SK-N-SH treated with all-trans-retinoic acid at 6 μM for 48 hours (cell line): ENCODE results near the gene CD180.

Experiments
- ATAC-seq: fragments of 200-7000 bp; cut with Tn5 transposase; 3 replicates; pipeline ENCODE4 v1.9.1; 2020; ENCODE audit warnings: mild to moderate bottlenecking, moderate library complexity
- ARNTL ChIP-seq: fragments of 450-650 bp; formaldehyde crosslinking; IDR thresholded peaks from 2 replicates; pipeline ENCODE4 v1.5.0; 2020; ENCODE audit warnings: low read depth, mild to moderate bottlenecking, moderate library complexity, borderline replicate concordance
- CSDC2 ChIP-seq: fragments of 250-450 bp; sonication (Bioruptor Pico); IDR thresholded peaks from 2 replicates; pipeline ENCODE4 v1.5.0; 2020; ENCODE audit warnings: mild to moderate bottlenecking, moderate library complexity
- OSR1 ChIP-seq: fragments of 250-450 bp; sonication (Bioruptor Pico); IDR thresholded peaks from 2 replicates; pipeline ENCODE4 v1.8.0; 2022; ENCODE audit warnings: moderate library complexity, mild to moderate bottlenecking, inconsistent platforms
- POU6F1 ChIP-seq: fragments of 250-450 bp; sonication (Bioruptor Pico); IDR thresholded peaks from 2 replicates; pipeline ENCODE4 v1.8.0; 2021; ENCODE audit warnings: low read depth, mild to moderate bottlenecking, moderate library complexity, borderline replicate concordance
- PPARA ChIP-seq: fragments of 250-450 bp; sonication (Bioruptor Pico); IDR thresholded peaks from 2 replicates; pipeline ENCODE4 v1.5.0; 2020; ENCODE audit warnings: mild to moderate bottlenecking, borderline replicate concordance
- RARB ChIP-seq: fragments of 250-450 bp; sonication (Bioruptor Pico); IDR thresholded peaks from 2 replicates; pipeline ENCODE4 v1.8.0; 2021; ENCODE audit warnings: mild to moderate bottlenecking, moderate library complexity
- SNAI2 ChIP-seq: fragments of 250-450 bp; sonication (Bioruptor Pico); IDR thresholded peaks from 2 replicates; pipeline ENCODE4 v1.5.0; 2020; ENCODE audit warnings: mild to moderate bottlenecking, moderate library complexity
- TOX ChIP-seq: fragments of 250-450 bp; sonication (Bioruptor Pico); IDR thresholded peaks from 2 replicates; pipeline ENCODE4 v1.8.0; 2021; ENCODE audit warnings: mild to moderate bottlenecking, moderate library complexity, borderline replicate concordance
- TSHZ2 ChIP-seq: fragments of 250-450 bp; sonication (Bioruptor Pico); IDR thresholded peaks from 2 replicates; pipeline ENCODE4 v1.5.0; 2020; ENCODE audit warnings: mild to moderate bottlenecking, moderate library complexity
- ZNF565 ChIP-seq: fragments of 450-650 bp; formaldehyde crosslinking; conservative IDR thresholded peaks from 2 replicates; pipeline ENCODE4 v1.5.0; 2020; ENCODE audit warnings: low read depth, mild to moderate bottlenecking, moderate library complexity
- ZNF70 ChIP-seq: fragments of 450-650 bp; formaldehyde crosslinking; IDR thresholded peaks from 2 replicates; pipeline ENCODE4 v1.5.0; 2020; ENCODE audit warnings: mild to moderate bottlenecking, moderate library complexity
- ZNF8 ChIP-seq: fragments of 450-650 bp; formaldehyde crosslinking; IDR thresholded peaks from 2 replicates; pipeline ENCODE4 v1.5.0; 2020; ENCODE audit warnings: mild to moderate bottlenecking, moderate library complexity
- TF ChIP-seq, protein P1 (sequence below): fragments of 250-450 bp; sonication (Bioruptor Pico); IDR thresholded peaks from 2 replicates; pipeline ENCODE4 v1.8.0; 2020; ENCODE audit warnings: mild to moderate bottlenecking, moderate library complexity, borderline replicate concordance
- TF ChIP-seq, protein P2 (sequence below): fragments of 250-450 bp; sonication (Bioruptor Pico); IDR thresholded peaks from 2 replicates; pipeline ENCODE4 v1.5.1; 2020; ENCODE audit warnings: low read depth, mild to moderate bottlenecking, moderate library complexity
- TF ChIP-seq, protein P3 (sequence below): fragments of 250-450 bp; sonication (Bioruptor Pico); IDR thresholded peaks from 2 replicates; pipeline ENCODE4 v1.5.1; 2021; ENCODE audit warnings: mild to moderate bottlenecking, moderate library complexity

CD180 gene

DNA sequence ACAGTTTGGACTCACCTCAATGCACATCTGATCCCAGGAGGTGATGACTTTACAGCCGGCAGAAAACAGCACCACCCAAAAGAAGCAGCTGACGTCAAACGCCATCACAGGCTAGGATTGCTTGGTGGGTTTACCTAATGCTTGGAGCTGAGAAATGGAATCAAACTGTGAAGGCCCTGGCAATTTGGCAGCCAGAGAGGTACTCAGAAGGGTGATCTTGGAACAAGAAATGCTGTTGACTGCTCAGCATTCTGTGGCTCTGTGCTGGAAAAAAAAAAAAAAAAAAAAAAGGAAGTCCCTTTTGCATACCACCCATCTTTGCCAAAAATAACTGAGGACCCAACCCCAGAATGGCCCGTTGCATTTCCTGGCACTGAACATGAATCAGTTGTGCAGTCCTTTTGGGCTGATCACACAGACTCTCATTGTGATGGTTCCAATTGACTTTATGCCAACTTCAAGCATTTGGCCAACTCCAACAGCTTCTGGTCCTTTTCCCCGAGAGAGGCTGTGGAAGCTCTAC lies at the start of gene CD180:
Gene CD180 (minus strand): TSS at position 263 of the 523 bp plus-strand sequence. CDS start 158 bp downstream, at position 105.
- ATAC-seq = no peak
- TF ChIP-seq ZNF70 (no peak), CSDC2 (CRISPR knock-in tag) (no peak), ZNF8 (no peak), ARNTL (CRISPR knock-in tag) (no peak), OSR1 (CRISPR knock-in tag) (no peak), ZNF565 (CRISPR knock-in tag) (no peak), PPARA (CRISPR knock-in tag) (no peak), POU6F1 (CRISPR knock-in tag) (no peak), TSHZ2 (CRISPR knock-in tag) (no peak), SNAI2 (CRISPR knock-in tag) (no peak), TOX (CRISPR knock-in tag) (no peak)
- TF ChIP-seq, protein P1, sequence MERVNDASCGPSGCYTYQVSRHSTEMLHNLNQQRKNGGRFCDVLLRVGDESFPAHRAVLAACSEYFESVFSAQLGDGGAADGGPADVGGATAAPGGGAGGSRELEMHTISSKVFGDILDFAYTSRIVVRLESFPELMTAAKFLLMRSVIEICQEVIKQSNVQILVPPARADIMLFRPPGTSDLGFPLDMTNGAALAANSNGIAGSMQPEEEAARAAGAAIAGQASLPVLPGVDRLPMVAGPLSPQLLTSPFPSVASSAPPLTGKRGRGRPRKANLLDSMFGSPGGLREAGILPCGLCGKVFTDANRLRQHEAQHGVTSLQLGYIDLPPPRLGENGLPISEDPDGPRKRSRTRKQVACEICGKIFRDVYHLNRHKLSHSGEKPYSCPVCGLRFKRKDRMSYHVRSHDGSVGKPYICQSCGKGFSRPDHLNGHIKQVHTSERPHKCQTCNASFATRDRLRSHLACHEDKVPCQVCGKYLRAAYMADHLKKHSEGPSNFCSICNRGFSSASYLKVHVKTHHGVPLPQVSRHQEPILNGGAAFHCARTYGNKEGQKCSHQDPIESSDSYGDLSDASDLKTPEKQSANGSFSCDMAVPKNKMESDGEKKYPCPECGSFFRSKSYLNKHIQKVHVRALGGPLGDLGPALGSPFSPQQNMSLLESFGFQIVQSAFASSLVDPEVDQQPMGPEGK (CRISPR knock-in tag) = no peak
- TF ChIP-seq, protein P2, sequence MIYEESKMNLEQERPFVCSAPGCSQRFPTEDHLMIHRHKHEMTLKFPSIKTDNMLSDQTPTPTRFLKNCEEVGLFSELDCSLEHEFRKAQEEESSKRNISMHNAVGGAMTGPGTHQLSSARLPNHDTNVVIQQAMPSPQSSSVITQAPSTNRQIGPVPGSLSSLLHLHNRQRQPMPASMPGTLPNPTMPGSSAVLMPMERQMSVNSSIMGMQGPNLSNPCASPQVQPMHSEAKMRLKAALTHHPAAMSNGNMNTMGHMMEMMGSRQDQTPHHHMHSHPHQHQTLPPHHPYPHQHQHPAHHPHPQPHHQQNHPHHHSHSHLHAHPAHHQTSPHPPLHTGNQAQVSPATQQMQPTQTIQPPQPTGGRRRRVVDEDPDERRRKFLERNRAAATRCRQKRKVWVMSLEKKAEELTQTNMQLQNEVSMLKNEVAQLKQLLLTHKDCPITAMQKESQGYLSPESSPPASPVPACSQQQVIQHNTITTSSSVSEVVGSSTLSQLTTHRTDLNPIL = no peak

- ATAC-seq = peak; percentile 41; the same call in 2 of the 3 replicates
- TF ChIP-seq RARB = no peak
- TF ChIP-seq, protein P3, sequence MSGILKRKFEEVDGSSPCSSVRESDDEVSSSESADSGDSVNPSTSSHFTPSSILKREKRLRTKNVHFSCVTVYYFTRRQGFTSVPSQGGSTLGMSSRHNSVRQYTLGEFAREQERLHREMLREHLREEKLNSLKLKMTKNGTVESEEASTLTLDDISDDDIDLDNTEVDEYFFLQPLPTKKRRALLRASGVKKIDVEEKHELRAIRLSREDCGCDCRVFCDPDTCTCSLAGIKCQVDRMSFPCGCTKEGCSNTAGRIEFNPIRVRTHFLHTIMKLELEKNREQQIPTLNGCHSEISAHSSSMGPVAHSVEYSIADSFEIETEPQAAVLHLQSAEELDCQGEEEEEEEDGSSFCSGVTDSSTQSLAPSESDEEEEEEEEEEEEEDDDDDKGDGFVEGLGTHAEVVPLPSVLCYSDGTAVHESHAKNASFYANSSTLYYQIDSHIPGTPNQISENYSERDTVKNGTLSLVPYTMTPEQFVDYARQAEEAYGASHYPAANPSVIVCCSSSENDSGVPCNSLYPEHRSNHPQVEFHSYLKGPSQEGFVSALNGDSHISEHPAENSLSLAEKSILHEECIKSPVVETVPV (CRISPR knock-in tag) = no peak
- no peak for TF ChIP-seq TSHZ2 (CRISPR knock-in tag)
Observed at GRCh38 chr5:67246108-67246507, 49.5 kb upstream of the CD180 start.

DNA sequence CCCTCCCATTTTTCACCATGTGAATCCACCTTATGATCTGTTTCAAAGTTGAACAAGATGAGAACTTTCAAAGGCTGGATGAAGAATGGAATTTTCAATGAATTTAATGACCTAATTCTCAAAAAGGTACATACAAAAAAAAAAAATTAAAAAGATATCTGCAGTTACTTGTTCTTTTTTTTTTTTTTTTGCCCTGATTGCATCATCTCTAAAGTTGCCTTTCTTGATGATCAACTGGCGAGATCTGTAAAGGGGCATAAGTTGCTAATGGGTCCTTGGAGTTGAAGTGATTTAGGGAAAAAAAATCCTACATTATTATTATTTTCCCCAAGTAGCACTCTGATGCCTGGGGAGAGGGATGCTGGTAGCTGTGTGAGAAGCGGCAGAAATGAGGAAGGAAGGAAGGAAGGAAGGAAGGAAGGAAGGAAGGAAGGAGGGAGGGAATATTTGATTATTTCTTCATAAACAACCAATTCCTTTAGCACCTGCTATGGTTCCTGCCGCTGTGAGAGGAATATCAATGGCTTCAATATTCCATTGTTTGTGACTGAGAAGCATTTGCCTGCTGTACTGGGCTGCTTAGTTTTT lies 48.8 kb upstream of the CD180 start:
- no peak for TF ChIP-seq TOX (CRISPR knock-in tag)
- TF ChIP-seq, all 23 proteins: peak for 0
- no peak for ATAC-seq
